ENCODE measurements around the gene PDLIM7.
A peak's percentile ranks its signal among the peaks of the same experiment; 100 is the strongest.

Gene PDLIM7

GRCh38 chr5:177497292-177498012, at the start of gene PDLIM7:
TSS of gene PDLIM7 (minus strand) at chr5:177497604. CDS start at chr5:177496512, 1,092 bp downstream.
- Histone ChIP-seq H3K79me2 (ENCODE audit: low read length) (no peaks in the 10 kb centered on the region), H3K4me1 (ENCODE audit: low read length) (peaks cover 17% of the 10 kb centered on the region), H3K9me3 (replicated peaks; ENCODE audit: insufficient read depth, low read length) (no peaks in the 10 kb centered on the region), H3K4me3 (ENCODE audit: low read length) (peak within 1 kb of the TSS; percentile 76), H2AFZ (ENCODE audit: low read length) (peak within 1 kb of the TSS; percentile 97), H3K27ac (ENCODE audit: low read length) (no peak within 1 kb of the TSS), H3K9me2 (replicated peaks; ENCODE audit: insufficient read depth, low read length) (no peaks in the 10 kb centered on the region), H3K27me3 (replicated peaks; ENCODE audit: insufficient read depth, low read length) (peaks cover 21% of the 10 kb centered on the region), H3K4me2 (ENCODE audit: low read depth, low read length) (peak within 1 kb of the TSS; percentile 100), H3K9ac (ENCODE audit: low read length) (peak within 1 kb of the TSS; percentile 48; the same call in 1 of the 2 replicates), H4K20me1 (ENCODE audit: insufficient read depth, low read length) (no peaks in the 10 kb centered on the region; the same call in 1 of the 2 replicates), H3F3A (ENCODE audit: insufficient read depth, low read length) (peaks cover 10% of the 10 kb centered on the region), H3K36me3 (replicated peaks; ENCODE audit: insufficient read depth, low read length) (no peaks in the 10 kb centered on the region)
- TF ChIP-seq CTCF (IDR thresholded peaks at IDR 0.05; ENCODE audit: low read length): no peak
- no peak for TF ChIP-seq EZH2phosphoT487 (IDR thresholded peaks at IDR 0.05; ENCODE audit: low read length)
- no peak for TF ChIP-seq EZH2 (optimal IDR thresholded peaks at IDR 0.05; ENCODE audit: low read depth, low read length)
- peak; percentile 94 for DNase-seq

- no peak overlapping the region for H3K9ac ChIP-seq (ENCODE audit: low read length)
- H3F3A ChIP-seq (ENCODE audit: insufficient read depth, low read length): no peaks in the 10 kb centered on the region
- no peak overlapping the region for H3K4me2 ChIP-seq (ENCODE audit: low read depth, low read length)
- no peak overlapping the region for H3K27ac ChIP-seq (ENCODE audit: low read length)
- H3K9me2 ChIP-seq (replicated peaks; ENCODE audit: insufficient read depth, low read length): no peaks in the 10 kb centered on the region
- H3K79me2 ChIP-seq (ENCODE audit: low read length): peaks cover 92% of the 10 kb centered on the region
- H3K4me1 ChIP-seq (ENCODE audit: low read length): no peaks in the 10 kb centered on the region
- DNase-seq: no peak
- no peaks in the 10 kb centered on the region for H3K36me3 ChIP-seq (replicated peaks; ENCODE audit: insufficient read depth, low read length)
- no peak overlapping the region for H3K4me3 ChIP-seq (ENCODE audit: low read length)
- H2AFZ ChIP-seq (ENCODE audit: low read length): no peak overlapping the region
- H4K20me1 ChIP-seq (ENCODE audit: insufficient read depth, low read length): 0 out of 2 replicates have a peak, but pooled peaks cover 4% of the 10 kb centered on the region
- TF ChIP-seq EZH2phosphoT487 (IDR thresholded peaks at IDR 0.05; ENCODE audit: low read length) (no peak), EZH2 (optimal IDR thresholded peaks at IDR 0.05; ENCODE audit: low read depth, low read length) (no peak), CTCF (IDR thresholded peaks at IDR 0.05; ENCODE audit: low read length) (no peak)
- H3K27me3 ChIP-seq (replicated peaks; ENCODE audit: insufficient read depth, low read length): no peaks in the 10 kb centered on the region
- no peaks in the 10 kb centered on the region for H3K9me3 ChIP-seq (replicated peaks; ENCODE audit: insufficient read depth, low read length)
These were observed 48.9 kb upstream of the PDLIM7 start for GRCh38 chr5:177546258-177546741.

GRCh38 chr5:177545487-177546257, 48.3 kb upstream of the PDLIM7 start:
- Histone ChIP-seq H3K4me3 (ENCODE audit: low read length) (no peak overlapping the region), H4K20me1 (ENCODE audit: insufficient read depth, low read length) (0 out of 2 replicates have a peak, but pooled peaks cover 4% of the 10 kb centered on the region), H2AFZ (ENCODE audit: low read length) (no peak overlapping the region), H3K9me2 (replicated peaks; ENCODE audit: insufficient read depth, low read length) (no peaks in the 10 kb centered on the region), H3K9ac (ENCODE audit: low read length) (no peak overlapping the region), H3K27ac (ENCODE audit: low read length) (no peak overlapping the region), H3K4me1 (ENCODE audit: low read length) (no peaks in the 10 kb centered on the region), H3K27me3 (replicated peaks; ENCODE audit: insufficient read depth, low read length) (no peaks in the 10 kb centered on the region), H3K36me3 (replicated peaks; ENCODE audit: insufficient read depth, low read length) (no peaks in the 10 kb centered on the region), H3K9me3 (replicated peaks; ENCODE audit: insufficient read depth, low read length) (no peaks in the 10 kb centered on the region), H3K4me2 (ENCODE audit: low read depth, low read length) (no peak overlapping the region), H3K79me2 (ENCODE audit: low read length) (peaks cover 91% of the 10 kb centered on the region), H3F3A (ENCODE audit: insufficient read depth, low read length) (no peaks in the 10 kb centered on the region)
- TF ChIP-seq EZH2 (optimal IDR thresholded peaks at IDR 0.05; ENCODE audit: low read depth, low read length) (no peak), EZH2phosphoT487 (IDR thresholded peaks at IDR 0.05; ENCODE audit: low read length) (no peak), CTCF (IDR thresholded peaks at IDR 0.05; ENCODE audit: low read length) (no peak)
- no peak for DNase-seq

Data from MM.1S (cell line).